Limb (tissue), 2 donors: Measurements from ENCODE around the gene MYOZ1.
"Not testable (repeated sequence)": the region's sequence is repeated elsewhere in the genome, so short reads cannot be mapped to it uniquely, and the experiment has no call there.

Experiments
- DNase-seq, 2 donors: peaks; one replicate each; pipeline ENCODE4 v3.0.0-alpha.2; 2016; ENCODE audit errors: extremely low spot score in 2 of 2

The MYOZ1 gene

GRCh38 chr10:73647875-73648651, 6.8 kb upstream of the MYOZ1 start:
- no peak for DNase-seq

DNA sequence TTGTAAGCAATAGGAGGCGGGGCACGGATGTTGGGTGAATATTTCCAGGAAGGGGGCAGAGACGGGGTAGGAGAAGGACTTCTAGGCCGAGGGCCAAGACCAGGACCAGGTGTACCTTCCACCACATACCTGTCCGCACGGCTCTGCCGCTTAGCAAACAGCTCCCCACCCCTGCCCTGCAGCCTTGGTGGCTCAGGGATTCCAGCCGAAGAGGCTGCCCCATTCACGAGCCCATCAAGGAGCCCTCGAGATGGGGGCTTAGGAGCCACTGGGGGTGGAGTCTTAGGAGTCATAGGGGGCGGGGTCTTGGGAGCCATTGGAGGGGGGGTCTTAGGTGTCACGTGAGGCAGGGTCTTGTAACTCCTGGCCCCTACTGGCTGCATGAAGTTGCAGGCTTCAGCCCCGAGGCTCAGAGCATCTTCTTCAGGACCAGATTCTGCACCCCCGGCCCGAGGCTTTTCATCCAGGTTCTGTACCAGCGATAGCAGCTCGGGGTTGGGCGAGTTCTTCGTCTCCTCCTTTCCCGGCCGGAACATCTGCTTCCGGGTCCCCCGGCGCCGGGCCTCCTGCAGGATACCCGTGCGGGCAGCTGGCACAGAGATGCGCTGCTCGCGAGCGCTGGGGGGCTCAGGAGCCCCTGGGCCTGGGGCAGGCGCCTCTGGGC, 6.1 kb upstream of the MYOZ1 start:
- peak; percentile 84 for DNase-seq

GRCh38 chr10:73646598-73647041, 5.3 kb upstream of the MYOZ1 start:
- DNase-seq, result no peak

DNA sequence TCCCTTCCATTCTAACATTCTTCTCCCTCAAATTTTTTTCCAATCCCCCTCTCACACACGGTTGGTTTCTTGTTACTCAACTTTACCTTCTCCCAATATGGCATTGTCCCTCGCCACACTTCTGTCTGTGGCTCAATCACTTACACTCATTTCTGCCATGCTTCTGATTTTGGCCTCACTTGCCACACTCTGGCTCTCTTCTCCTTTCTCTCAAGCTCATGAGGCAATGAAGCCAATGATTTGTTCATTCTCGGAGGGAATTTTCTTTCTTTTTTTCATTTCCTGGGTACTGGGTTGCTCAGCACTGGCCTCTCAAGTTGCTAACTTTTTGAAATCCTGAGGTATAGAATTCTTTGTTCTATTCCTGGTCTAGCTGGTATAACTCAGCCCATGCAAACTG, 4.0 kb upstream of the MYOZ1 start:
- no peak for DNase-seq

- no peak for DNase-seq
Observed at GRCh38 chr10:73644767-73645166, 3.5 kb upstream of the MYOZ1 start.

DNA sequence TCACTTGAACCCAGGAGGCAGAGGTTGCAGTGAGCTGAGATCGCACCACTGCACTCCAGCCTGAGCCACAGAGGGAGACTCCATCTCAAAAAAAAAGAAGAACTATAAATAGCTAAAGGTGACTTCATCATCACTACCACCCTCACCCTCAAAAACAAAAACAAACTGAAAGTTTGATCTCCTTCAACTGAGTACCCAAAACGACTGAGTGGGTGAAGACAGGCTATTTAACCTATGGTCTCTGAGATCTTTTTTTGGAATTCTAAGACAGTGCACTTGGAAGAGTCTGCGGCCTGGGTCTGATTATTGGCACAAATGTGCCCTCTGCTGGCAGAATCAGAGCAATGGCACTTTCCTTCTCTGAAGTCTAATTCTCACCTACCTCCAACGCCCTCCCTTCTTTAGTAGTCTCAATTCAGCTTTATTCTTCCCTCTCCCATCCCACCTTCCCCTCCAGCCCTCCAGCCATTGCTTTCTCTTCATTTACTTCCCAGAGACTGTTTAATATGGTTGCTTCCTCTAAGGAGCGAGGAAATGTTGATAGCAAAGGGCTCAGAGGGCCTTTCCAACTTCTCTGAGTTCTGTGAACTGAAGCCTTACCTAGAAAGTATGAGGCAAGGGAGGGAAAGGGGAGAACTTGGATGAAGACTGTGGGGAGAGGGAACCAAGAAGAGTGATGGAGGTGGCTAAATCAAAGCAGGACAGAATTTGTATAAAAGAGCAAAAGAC, 2.9 kb upstream of the MYOZ1 start:
- peak; percentile 70 to 82 for DNase-seq

GRCh38 chr10:73643362-73643761, 2.1 kb upstream of the MYOZ1 start:
- DNase-seq, result no peak

DNA sequence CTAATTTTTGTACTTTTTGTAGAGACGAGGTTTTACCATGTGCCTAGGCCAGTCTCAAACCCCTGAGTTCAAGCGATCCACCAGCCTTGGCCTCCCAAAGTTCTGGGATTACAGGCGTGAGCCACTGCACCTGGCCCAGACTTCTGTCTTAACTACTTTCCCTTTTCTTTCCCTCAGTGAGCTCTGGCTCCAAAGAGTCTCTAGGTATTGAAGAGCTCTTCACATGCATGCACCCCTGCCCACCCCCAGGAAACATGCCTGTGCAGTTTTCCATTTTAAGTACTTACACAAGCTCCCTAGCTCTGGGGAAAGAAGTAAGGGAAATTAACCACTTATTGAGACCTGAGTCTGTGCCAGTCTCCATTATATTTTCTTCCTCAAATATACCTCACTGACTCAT, 2.0 kb downstream of the MYOZ1 start:
- DNase-seq, result no peak

- no peak for DNase-seq
Observed at GRCh38 chr10:73635781-73636180, 5.5 kb downstream of the MYOZ1 start.

DNA sequence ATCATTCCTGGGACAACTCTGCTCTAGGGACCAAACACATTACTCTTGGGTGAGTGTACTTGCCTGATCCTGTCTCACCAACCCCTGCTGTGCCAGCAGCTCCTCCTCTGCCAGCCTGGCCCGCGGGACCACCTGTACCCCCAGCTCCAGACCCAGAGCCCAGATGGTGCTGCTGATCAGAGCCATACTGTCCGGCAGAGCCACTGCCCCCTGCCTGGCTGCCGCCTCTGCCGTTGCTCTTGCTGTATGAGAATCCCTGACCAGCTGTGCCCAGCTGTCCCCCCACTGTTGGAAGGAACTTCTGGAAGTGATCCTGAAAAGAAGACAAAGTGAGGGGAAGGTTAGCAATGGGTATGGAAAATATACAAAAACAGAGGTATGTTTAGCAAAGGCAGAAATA, 6.9 kb downstream of the MYOZ1 start:
- DNase-seq, result no peak

DNA sequence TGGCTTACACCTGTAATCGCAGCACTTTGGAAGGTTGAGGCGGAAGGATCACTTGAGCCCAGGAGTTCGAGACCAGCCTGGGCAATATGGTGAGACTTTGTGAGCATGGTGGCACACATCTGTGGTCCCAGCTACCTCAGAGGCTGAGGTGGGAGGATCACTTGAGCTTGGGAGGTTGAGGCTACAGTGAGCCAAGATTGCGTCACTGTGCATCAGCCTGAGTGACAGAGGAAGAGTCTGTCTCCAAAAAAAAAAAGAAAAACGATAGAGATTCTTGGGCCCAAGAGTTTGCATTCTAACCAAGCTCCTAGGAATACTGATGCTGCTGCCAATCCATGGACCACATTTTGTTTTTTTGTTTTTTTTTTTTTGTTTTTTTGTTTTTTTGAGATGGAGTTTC, 12.1 kb downstream of the MYOZ1 start:
- DNase-seq, result no peak

GRCh38 chr10:73628405-73628804, 12.9 kb downstream of the MYOZ1 start:
- no peak for DNase-seq

DNA sequence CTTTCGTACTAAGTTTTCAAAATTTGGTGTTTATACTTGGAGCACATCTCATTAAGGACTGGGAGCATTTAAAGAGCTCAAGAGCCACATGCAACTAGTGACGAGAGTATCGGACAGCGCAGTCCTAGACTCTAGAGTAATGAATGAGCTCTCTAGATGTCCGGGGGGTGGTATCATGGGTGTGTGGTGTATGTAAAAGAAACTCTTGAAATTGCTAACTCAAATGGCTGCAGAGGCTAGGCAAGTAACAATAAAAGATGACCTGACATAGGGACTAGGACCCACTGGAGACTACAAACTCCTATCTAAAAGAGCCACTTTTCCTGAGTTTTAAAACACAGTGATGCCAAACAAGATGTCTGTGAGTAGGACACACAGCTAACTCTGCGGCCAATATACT, 14.0 kb downstream of the MYOZ1 start:
- no peak for DNase-seq

DNA sequence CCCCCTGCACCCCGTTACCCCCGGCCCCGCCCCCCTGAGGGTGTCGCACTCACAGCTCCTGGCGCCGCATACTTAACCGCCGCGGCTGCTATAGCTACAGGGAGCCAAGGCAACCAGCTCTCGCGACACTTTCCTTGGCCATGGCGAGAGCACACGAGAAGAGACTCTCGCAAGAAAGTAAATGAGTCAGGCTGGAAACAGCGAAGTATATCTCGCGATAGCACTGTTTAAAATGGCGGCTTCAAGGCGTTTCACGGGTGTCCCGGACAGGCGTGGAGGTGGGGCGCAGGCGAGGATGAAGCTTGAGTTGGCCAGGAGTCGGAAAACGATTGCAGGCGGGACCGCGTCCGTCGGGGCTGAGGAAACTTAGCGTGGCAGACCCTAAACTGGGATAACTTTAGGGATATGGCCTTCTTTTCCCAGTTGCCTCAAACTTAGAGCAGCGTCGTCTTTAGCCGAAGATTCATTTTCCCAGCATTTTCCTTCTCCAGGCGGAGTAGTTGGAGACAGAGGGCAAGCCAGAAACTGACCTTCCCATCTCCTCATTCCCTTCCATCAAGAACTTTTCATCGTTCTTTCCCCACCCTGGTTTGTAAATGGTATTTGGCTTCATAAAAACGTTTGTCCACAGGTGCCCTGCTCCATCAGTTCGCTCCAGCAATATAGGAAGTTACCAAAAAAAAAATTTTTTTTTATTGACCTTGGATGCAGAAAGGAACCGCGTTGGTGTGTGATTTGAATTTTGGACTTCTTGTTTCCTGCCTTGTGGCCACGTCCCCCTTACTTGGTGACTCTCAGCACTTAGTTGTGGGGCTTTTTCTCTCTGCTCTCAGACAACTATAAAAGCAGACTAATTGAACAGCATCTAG, 15.2 kb downstream of the MYOZ1 start:
- peak; percentile 95 to 98 for DNase-seq

- no peak for DNase-seq
Observed at GRCh38 chr10:73625004-73625883, 16.0 kb downstream of the MYOZ1 start.

- no peak for DNase-seq
Observed at GRCh38 chr10:73623056-73623455, 18.2 kb downstream of the MYOZ1 start.

DNA sequence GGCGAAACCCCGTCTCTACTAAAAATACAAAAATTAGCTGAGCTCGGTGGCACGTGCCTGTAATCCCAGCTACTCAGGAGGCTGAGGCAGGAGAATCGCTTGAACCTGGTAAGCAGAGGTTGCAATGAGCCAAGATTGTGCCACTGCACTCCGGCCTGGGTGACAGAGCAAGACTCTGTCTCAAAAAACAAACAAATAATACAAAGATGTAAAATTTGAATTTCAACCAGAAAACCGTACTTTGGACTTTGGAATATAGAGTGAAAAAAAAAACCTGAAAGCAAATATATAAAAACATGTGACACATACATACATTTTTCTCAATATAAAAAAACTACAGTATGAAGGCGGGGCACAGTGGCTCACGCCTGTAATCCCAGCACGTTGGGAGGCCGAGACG, 20.3 kb downstream of the MYOZ1 start:
- DNase-seq, result not testable (repeated sequence)

GRCh38 chr10:73617143-73617542, 24.1 kb downstream of the MYOZ1 start:
- DNase-seq, result not testable (repeated sequence)

DNA sequence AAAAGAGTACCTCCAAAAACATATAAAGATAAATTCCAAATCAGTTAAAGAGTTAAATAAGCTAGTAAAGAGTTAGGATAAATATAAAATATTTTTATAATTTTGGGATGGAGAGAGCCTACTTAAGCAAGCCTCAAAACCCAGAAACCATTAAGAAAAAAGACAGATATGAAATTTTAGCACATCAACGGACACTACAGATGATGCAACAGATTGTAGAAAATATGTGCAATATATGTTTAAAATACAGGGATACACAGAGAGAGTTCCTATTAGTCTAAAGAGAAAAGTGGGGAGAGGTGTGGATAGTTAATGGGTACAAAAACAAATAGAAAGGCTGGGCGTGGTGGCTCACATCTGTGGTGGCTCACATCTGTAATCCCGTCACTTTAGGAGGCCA, 26.6 kb downstream of the MYOZ1 start:
- no peak for DNase-seq

- no peak for DNase-seq
Observed at GRCh38 chr10:73609116-73609515, 32.2 kb downstream of the MYOZ1 start.
